ENCODE measurements around the gene CLRN3. TPM values are rescaled to one million over a fixed set of nuclear protein-coding genes. Genes with fewer than 3 reads are reported as not detected.

Gene CLRN3
- total and polyA plus RNA-seq, 2 experiments from 2014 or later, result not detected

DNA sequence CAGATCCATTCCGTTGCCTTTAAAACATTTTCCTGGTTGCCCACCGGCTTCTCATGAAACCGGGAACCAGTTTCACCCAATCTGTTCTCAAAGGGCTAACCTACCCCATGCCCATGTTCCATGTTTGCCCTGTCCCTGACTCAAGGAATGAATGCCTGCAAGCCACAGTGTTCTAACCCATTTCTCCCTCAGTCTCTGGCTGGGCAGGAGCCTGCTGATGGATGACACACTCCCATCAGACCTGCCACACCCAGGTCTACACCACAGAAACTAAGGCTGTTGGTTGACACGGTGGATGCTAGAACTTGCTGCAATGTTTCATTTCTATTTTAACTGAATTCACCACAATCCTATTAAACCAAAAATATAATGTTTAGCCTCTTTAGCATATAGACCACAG is 15.6 kb downstream of the CLRN3 start:
- ATAC-seq, result no peak
- TF ChIP-seq EZH2phosphoT487 (IDR thresholded peaks at IDR 0.05; ENCODE audit: unreplicated experiment) (no peak), ZNF331 (CRISPR knock-in tag; IDR thresholded peaks at IDR 0.05; ENCODE audit: low read depth) (no peak), STAT1 (IDR thresholded peaks at IDR 0.05; ENCODE audit: unreplicated experiment) (no peak), EZH2 (IDR thresholded peaks at IDR 0.05; ENCODE audit: low read depth, unreplicated experiment) (no peak), POLR2AphosphoS5 (IDR thresholded peaks at IDR 0.05; ENCODE audit: low read depth) (no peak), JUNB (IDR thresholded peaks at IDR 0.05; ENCODE audit: unreplicated experiment) (no peak), NANOG (IDR thresholded peaks at IDR 0.05; ENCODE audit: borderline replicate concordance) (no peak), ZNF114 (CRISPR knock-in tag; IDR thresholded peaks at IDR 0.05) (no peak), CREB1 (CRISPR knock-in tag; IDR thresholded peaks at IDR 0.05; ENCODE audit: low read depth) (no peak)
- TF ChIP-seq, protein P1, sequence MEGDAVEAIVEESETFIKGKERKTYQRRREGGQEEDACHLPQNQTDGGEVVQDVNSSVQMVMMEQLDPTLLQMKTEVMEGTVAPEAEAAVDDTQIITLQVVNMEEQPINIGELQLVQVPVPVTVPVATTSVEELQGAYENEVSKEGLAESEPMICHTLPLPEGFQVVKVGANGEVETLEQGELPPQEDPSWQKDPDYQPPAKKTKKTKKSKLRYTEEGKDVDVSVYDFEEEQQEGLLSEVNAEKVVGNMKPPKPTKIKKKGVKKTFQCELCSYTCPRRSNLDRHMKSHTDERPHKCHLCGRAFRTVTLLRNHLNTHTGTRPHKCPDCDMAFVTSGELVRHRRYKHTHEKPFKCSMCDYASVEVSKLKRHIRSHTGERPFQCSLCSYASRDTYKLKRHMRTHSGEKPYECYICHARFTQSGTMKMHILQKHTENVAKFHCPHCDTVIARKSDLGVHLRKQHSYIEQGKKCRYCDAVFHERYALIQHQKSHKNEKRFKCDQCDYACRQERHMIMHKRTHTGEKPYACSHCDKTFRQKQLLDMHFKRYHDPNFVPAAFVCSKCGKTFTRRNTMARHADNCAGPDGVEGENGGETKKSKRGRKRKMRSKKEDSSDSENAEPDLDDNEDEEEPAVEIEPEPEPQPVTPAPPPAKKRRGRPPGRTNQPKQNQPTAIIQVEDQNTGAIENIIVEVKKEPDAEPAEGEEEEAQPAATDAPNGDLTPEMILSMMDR (conservative IDR thresholded peaks at IDR 0.05; ENCODE audit: low read depth in 2 of 2), result no peak
- TF ChIP-seq, protein P2, sequence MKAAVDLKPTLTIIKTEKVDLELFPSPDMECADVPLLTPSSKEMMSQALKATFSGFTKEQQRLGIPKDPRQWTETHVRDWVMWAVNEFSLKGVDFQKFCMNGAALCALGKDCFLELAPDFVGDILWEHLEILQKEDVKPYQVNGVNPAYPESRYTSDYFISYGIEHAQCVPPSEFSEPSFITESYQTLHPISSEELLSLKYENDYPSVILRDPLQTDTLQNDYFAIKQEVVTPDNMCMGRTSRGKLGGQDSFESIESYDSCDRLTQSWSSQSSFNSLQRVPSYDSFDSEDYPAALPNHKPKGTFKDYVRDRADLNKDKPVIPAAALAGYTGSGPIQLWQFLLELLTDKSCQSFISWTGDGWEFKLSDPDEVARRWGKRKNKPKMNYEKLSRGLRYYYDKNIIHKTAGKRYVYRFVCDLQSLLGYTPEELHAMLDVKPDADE (IDR thresholded peaks at IDR 0.05), result no peak
- TF ChIP-seq, protein P3, sequence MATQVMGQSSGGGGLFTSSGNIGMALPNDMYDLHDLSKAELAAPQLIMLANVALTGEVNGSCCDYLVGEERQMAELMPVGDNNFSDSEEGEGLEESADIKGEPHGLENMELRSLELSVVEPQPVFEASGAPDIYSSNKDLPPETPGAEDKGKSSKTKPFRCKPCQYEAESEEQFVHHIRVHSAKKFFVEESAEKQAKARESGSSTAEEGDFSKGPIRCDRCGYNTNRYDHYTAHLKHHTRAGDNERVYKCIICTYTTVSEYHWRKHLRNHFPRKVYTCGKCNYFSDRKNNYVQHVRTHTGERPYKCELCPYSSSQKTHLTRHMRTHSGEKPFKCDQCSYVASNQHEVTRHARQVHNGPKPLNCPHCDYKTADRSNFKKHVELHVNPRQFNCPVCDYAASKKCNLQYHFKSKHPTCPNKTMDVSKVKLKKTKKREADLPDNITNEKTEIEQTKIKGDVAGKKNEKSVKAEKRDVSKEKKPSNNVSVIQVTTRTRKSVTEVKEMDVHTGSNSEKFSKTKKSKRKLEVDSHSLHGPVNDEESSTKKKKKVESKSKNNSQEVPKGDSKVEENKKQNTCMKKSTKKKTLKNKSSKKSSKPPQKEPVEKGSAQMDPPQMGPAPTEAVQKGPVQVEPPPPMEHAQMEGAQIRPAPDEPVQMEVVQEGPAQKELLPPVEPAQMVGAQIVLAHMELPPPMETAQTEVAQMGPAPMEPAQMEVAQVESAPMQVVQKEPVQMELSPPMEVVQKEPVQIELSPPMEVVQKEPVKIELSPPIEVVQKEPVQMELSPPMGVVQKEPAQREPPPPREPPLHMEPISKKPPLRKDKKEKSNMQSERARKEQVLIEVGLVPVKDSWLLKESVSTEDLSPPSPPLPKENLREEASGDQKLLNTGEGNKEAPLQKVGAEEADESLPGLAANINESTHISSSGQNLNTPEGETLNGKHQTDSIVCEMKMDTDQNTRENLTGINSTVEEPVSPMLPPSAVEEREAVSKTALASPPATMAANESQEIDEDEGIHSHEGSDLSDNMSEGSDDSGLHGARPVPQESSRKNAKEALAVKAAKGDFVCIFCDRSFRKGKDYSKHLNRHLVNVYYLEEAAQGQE (IDR thresholded peaks at IDR 0.05; ENCODE audit: unreplicated experiment), result no peak
- TF ChIP-seq, protein P4, sequence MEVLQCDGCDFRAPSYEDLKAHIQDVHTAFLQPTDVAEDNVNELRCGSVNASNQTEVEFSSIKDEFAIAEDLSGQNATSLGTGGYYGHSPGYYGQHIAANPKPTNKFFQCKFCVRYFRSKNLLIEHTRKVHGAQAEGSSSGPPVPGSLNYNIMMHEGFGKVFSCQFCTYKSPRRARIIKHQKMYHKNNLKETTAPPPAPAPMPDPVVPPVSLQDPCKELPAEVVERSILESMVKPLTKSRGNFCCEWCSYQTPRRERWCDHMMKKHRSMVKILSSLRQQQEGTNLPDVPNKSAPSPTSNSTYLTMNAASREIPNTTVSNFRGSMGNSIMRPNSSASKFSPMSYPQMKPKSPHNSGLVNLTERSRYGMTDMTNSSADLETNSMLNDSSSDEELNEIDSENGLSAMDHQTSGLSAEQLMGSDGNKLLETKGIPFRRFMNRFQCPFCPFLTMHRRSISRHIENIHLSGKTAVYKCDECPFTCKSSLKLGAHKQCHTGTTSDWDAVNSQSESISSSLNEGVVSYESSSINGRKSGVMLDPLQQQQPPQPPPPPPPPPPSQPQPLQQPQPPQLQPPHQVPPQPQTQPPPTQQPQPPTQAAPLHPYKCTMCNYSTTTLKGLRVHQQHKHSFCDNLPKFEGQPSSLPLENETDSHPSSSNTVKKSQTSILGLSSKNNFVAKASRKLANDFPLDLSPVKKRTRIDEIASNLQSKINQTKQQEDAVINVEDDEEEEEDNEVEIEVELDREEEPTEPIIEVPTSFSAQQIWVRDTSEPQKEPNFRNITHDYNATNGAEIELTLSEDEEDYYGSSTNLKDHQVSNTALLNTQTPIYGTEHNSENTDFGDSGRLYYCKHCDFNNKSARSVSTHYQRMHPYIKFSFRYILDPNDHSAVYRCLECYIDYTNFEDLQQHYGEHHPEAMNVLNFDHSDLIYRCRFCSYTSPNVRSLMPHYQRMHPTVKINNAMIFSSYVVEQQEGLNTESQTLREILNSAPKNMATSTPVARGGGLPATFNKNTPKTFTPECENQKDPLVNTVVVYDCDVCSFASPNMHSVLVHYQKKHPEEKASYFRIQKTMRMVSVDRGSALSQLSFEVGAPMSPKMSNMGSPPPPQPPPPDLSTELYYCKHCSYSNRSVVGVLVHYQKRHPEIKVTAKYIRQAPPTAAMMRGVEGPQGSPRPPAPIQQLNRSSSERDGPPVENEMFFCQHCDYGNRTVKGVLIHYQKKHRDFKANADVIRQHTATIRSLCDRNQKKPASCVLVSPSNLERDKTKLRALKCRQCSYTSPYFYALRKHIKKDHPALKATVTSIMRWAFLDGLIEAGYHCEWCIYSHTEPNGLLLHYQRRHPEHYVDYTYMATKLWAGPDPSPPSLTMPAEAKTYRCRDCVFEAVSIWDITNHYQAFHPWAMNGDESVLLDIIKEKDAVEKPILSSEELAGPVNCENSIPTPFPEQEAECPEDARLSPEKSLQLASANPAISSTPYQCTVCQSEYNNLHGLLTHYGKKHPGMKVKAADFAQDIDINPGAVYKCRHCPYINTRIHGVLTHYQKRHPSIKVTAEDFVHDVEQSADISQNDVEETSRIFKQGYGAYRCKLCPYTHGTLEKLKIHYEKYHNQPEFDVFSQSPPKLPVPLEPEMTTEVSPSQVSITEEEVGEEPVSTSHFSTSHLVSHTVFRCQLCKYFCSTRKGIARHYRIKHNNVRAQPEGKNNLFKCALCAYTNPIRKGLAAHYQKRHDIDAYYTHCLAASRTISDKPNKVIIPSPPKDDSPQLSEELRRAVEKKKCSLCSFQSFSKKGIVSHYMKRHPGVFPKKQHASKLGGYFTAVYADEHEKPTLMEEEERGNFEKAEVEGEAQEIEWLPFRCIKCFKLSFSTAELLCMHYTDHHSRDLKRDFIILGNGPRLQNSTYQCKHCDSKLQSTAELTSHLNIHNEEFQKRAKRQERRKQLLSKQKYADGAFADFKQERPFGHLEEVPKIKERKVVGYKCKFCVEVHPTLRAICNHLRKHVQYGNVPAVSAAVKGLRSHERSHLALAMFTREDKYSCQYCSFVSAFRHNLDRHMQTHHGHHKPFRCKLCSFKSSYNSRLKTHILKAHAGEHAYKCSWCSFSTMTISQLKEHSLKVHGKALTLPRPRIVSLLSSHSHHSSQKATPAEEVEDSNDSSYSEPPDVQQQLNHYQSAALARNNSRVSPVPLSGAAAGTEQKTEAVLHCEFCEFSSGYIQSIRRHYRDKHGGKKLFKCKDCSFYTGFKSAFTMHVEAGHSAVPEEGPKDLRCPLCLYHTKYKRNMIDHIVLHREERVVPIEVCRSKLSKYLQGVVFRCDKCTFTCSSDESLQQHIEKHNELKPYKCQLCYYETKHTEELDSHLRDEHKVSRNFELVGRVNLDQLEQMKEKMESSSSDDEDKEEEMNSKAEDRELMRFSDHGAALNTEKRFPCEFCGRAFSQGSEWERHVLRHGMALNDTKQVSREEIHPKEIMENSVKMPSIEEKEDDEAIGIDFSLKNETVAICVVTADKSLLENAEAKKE (CRISPR knock-in tag; IDR thresholded peaks at IDR 0.05), result no peak
- Histone ChIP-seq H3K36me3 (ENCODE audit: insufficient read depth) (no peaks in the 10 kb centered on the region), H3K79me2 (replicated peaks; ENCODE audit: insufficient read depth) (no peaks in the 10 kb centered on the region), H3K27me3 (ENCODE audit: insufficient read depth) (no peaks in the 10 kb centered on the region), H3K4me2 (no peak overlapping the region), H3K4me1 (ENCODE audit: insufficient read depth) (no peaks in the 10 kb centered on the region), H3K9me2 (ENCODE audit: insufficient read depth) (no peaks in the 10 kb centered on the region), H4K20me1 (replicated peaks; ENCODE audit: insufficient read depth) (no peaks in the 10 kb centered on the region), H3K27ac (ENCODE audit: low read depth) (no peak overlapping the region), H3F3A (replicated peaks; ENCODE audit: low read depth) (no peaks in the 10 kb centered on the region), H2AFZ (no peak overlapping the region), H3K4me3 (no peak overlapping the region)
- Mint-ChIP-seq H3K9me3 (no peaks in the 10 kb centered on the region), H3K4me3 (no peak overlapping the region), H3K27me3 (ENCODE audit: insufficient read depth, low read depth, poor library complexity) (no peaks in the 10 kb centered on the region), H3K36me3 (ENCODE audit: low read depth) (no peaks in the 10 kb centered on the region), H3K4me1 (no peaks in the 10 kb centered on the region; the same call in 2 of the 3 replicates), H3K27ac (no peak overlapping the region; the same call in 1 of the 2 replicates)
- DNase-seq (ENCODE audit: low spot score), result no peak

Data from GM23338 (cell line).